ENCODE measurements around the gene CBLC.
"Not testable (repeated sequence)": the region's sequence is repeated elsewhere in the genome, so short reads cannot be mapped to it uniquely, and the experiment has no call there.

Gene CBLC

DNA sequence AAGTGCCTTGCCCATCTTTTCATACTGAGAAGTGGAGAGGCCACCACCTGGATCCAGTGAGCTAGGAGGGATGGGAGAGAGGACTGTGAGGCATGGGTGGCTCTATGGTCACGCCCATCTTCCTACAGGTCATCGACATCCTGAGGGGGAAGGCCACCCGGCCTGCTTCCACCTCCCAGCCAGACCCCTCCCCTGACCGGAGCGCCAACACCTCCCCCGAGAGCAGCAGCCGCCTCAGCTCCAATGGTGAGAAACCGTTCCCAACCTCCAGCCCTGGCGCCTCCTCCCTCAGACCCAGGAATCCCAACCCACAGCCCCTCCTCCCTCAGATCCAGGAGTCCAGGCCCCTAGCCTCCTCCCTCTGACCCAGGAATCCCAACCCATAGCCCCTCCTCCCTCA is 19.1 kb upstream of the CBLC start:
- DNase-seq: no peak
- intact Hi-C loops (cut with DNase I): no loop called here

DNA sequence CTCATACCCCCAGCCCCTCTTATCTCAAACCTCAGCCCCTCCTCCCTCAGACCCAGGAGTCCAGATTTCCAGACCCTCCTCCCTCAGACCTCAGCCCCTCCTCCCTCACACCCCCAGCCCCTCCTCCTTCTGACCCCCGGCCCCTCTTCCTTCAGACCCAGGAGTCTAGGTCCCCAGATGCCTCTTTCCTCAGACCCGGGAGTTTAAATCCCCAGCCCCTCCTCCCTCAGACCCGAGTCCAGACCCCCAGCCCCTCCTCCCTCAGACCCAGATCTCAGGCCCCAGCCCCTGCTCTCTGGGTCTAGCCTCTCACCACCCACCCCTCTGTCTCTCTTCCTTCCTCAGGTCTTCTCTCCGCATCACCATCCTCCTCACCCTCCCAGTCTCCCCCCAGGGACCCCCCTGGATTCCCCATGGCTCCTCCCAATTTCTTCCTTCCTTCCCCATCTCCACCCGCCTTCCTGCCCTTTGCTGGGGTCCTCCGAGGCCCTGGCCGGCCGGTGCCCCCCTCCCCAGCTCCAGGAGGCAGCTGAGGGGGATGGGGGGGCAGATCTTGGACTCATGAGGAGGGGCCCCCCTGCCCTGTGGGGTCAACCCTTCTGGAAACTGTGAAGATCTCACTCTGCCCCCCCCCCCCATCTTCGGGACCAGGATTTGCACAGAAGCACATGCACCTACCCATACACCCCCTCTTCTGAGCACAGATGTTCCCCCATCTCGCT is 18.4 kb upstream of the CBLC start:
- intact Hi-C loops (cut with DNase I): no loop called here

DNA sequence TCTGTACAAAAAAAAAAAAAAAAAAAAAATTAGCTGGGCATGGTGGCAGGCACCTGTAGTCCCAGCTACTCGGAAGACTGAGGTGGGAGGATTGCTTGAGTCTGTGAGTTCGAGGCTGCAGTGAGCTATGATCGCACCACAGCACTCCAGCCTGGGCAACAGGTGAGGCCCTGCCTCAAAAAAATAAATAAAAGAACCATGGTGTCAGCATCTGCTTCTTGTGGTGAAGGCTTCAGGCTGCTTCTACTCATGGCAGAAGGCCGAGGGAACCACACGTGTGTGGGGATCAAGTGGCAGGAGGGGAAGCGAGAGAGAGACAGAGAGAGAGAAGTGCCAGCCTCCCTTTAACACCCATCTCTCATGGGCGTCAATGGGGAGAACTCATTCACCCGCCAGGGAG is 15.7 kb upstream of the CBLC start:
- intact Hi-C loops (cut with DNase I): no loop called here

More for the DNA sequence above, 18.4 kb upstream of the CBLC start:
- DNase-seq: no peak

DNA sequence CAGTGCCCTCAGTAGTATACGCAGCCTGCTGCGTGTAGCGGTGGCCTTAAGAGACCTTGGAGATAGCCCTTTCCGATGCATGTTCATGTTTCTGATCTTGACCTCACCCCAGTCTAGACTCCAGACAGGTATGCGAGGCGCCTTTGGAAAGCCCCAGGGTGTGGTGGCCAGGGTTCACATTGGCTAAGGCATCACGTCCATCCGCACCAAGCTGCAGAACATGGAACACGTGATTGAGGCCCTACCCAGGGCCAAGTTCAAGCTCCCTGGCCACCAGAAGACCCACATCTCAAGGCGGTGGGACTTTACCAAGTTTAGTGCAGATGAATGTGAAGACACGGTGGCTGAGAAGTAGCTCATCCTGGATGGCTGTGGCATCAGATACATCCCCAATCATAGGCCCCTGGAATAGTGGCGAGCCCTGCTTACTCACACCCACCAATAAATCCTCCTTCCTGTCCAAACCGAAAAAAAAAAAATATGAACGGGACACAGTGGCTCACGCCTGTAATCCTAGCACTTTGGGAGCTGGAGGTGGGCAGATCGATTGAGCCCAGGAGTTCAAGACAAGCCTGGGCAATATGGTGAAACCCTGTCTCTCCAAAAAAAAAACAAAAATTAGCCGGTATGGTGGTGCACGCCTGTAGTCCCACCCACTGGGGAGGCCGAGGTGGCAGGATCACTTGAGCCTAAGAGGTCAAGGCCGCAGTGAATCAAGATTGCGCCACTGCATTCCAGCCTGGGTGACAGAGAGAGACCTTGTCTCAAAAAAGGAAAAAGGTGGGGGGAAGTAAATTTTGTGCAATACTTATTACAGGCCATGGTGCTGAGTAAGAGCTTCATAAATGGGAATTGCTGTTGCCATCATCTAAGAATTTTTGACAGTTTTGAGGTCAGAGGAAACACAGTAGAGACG is 12.4 kb upstream of the CBLC start:
- intact Hi-C loops (cut with DNase I): no loop called here
- DNase-seq: no peak

More for the DNA sequence above, 15.7 kb upstream of the CBLC start:
- no peak for DNase-seq

DNA sequence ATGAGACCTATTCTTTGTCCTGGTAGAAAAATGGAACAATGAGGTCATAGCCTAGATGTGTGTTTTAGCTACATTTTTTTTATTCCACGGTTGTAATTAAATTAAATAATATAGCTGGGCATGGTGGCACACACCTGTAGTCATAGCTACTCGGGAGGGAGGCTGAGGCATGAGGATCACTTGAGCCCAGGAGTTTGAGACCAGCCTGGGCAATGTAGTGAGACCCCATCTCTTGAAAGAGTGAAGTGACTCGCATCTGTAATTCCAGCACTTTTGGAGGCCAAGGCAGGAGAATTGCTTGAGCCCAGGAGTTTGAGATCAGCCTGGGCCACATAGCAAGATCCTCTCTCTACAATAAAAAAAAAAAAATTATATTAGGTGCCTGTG is 11.7 kb upstream of the CBLC start:
- intact Hi-C loops (cut with DNase I): no loop called here
- DNase-seq: no peak

DNA sequence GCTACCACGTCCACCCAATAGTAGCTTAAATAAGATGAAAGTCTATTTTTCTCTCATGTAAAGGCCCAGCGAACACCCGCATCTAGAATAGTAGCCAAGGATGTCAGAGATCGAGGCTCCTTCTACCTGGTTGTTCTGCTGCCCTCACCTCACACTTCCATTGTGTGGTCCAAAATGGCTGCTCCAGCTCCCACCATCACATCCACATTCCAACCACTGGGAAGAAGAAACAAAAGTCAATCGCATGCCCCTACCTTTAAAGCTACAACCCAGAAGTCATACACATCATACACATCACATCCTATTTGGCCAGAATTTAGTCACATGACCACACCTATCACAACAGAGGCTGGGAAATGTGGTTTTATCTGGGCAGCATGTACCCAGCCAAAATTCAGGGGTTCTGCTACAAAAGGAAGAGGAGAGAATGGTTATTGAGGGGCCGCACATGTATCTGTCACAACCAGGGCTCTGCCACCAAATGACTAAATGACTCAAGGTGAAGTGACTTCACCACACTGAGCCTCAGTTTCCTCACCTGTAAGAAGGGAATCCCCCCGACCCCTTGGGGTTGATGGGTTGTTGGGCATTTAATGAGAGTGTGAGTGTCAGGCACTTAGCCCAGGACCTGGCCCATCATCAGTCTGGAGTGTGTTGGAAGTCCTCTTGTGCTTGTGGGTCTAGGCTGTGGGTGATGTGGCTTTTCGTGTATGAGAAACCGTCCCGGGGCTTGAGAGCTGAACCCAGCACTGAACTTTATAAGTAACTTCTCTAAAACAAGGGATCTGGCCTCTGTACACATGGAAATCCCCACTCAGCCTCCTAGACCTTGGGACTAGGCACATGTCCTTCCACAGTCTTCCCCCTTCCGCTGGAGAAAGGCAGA is 10.2 kb upstream of the CBLC start:
- DNase-seq: no peak
- intact Hi-C loops (cut with DNase I): no loop called here

DNA sequence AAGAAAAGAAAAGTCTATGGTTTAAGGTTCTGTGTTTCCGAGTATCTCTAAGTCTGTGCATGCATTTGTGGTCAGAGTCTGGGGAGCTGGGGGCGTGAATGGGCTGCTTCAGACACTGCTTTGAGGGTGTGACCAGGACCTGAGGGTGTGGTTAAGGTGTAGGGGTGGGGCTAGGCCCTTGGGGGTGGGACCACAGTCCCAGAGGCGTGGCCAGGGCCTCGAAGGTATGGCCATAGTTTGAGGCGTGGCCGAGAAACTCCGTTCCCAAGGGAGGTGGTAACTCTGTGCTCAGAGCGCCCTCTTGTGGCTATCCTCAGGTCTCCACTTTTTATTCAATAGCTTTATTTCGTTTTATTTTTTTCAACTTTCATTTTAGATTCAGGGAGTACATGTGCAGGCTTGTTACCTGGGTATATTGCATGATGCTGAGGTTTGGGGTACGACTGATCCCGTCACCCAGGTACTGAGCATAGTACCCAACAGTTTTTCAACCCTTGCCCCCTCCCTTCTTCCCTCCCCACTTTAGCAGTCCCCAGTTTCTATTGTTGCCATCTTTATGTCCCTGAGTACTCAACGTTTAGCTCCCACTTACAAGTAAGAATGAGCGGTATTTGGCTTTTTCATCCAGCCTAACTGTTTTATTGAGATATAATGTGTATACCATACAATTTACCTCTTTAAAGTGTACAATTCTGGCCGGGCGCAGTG is 7.0 kb upstream of the CBLC start:
- peak; percentile 64 to 90 (median 79) for DNase-seq
- intact Hi-C loops (cut with DNase I): loop anchor here (2.0 kb wide), 1 partner anchor 46 kb away; no protein-coding TSS in a partner anchor

DNA sequence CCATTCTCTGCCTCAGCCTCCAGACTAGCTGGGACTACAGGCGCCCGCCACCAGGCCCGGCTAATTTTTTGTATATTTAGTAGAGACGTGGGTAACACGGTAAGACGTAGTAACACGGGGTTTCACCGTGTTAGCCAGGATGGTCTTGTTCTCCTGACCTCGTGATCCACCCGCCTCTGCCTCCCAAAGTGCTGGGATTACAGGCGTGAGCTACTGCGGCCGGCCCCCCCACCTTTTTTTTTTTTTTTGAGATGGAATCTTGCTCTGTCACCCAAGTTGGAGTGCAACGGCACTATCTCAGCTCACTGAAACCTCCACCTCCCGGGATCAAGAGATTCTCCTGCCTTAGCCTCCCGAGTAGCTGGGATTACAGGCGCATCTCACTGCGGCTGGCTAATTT is 5.5 kb upstream of the CBLC start:
- intact Hi-C loops (cut with DNase I); DNase-seq: not testable (repeated sequence)

DNA sequence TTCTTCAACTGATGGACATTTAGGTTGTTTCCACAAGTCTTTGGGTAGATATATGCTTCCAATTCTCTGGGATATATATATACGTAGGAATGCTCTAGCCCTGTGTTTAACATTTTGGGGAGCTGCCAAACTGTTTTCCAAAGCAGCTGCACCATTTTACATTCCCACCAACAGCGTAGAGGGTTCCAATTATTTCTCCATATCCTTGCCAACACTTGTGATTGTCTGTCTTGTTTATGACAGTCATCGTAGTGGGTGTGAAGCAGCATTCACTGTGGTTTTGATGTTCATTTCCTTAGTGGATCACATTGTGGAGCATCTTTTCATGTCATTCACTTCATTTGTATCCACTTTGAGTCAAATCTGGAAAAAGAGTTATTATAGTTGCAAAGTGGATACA is 4.7 kb upstream of the CBLC start:
- intact Hi-C loops (cut with DNase I): no loop called here
- DNase-seq: no peak

DNA sequence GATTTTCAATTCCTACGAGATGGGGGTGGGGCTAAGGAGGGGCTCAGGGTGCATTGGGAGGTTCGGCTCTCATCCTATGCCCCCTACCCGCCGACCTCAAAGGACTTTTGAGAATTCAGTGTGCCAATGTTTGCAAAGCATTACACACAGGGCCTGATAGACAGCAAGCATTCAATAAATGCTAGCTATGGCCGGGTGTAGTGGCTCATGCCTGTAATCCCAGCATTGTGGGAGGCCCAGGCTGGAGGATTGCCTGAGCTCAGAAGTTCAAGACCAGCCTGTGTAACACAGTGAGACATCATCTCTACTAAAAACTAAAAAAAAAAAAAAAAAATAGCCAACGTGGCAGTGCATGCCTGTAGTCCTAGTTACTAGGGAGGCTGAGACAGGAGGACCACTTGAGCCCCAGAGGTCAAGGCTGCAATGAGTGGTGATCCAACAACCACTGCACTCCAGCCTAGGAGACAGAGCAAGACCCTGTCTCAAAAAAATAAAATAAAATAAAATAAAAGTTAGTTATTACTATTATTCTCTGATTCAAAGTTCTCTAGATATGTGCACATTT is 1.9 kb upstream of the CBLC start:
- intact Hi-C loops (cut with DNase I): no loop called here
- DNase-seq: no peak

DNA sequence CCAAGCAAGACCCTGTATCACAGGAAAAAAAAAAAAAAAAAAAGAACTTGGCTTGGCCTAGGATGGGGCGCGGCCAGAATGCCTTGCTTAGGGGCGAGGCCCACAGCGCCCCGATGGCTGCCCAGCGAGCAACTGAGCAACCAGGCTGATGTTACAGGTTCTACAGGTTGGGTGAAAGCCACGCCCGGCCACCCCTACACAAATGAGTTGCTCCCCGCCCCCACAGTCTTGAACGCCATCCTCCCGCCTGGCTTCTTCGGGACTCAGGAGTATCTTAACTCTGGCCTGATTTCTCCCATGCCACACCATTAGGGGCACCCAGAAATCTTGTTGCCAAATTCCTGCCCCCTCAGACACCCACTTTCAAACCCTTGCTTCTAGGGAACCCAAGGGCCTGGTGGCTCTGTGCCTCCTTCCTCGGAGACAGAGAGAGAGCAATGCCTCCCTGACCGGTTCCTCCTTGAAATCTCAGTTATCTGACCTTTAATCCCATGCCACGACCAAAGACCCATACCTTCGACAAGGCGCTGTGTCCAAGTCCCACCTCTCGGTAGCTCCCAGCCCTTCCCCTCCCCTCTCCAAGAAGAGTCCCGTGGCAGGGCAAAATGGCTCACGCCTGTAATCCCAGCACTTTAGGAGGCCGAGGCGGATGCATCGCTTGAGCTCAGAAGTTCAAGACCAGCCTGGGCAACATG is 1.1 kb upstream of the CBLC start:
- intact Hi-C loops (cut with DNase I): no loop called here
- DNase-seq: no peak

DNA sequence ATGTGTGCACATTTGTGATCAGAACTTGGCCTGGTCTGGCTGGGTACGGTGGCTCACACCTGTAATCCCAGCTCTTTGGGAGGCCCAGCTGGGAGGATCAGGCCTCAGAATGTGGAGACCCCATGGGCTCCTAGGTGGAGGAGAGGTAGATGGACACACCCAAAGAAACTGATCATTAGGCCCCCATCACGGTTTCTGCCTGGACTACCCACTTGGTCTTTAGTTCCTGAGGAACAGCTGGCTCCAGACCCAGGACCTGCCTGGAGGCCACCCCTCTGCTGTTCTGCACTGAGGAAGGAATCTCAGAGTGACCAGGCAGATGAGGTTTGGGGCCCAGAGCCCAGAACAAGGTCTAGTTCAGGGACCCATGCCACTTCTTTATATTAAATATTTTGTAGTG is 1.5 kb downstream of the CBLC start:
- intact Hi-C loops (cut with DNase I): no loop called here
- DNase-seq: no peak

DNA sequence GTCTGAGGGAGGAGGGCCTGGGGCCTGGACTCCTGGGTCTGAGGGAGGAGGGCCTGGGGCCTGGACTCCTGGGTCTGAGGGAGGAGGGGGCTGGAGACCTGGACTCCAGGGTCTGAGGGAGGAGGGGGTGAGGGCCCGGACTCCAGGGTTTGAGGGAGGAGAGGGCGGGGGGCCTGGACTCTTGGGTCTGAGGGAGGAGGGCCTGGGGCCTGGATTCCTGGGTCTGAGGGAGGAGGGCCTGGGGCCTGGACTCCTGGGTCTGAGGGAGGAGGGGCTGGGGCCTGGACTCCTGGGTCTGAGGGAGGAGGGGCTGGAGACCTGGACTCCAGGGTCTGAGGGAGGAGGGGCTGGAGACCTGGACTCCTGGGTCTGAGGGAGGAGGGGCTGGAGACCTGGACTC is 4.0 kb downstream of the CBLC start:
- intact Hi-C loops (cut with DNase I); DNase-seq: not testable (repeated sequence)

DNA sequence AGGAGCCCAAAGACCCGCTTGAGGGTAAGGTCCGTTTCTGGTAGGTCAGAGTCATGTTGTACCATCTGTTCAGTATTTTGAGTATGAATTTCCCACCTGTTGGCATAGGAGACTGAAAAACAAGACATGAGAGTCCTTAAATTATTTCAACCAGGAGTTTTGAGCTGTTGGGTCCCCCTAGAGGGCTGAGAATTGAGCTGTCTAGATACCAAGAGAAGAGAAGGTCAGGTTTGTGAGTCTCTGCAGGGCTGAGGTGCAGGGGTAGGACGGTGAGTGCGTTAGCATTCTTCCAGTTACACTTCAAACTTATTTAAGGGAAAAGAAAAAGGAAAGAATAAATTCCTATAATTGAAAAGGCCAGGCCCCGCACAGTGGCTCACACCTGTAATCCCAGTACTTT is 5.0 kb downstream of the CBLC start:
- intact Hi-C loops (cut with DNase I): no loop called here
- no peak for DNase-seq

DNA sequence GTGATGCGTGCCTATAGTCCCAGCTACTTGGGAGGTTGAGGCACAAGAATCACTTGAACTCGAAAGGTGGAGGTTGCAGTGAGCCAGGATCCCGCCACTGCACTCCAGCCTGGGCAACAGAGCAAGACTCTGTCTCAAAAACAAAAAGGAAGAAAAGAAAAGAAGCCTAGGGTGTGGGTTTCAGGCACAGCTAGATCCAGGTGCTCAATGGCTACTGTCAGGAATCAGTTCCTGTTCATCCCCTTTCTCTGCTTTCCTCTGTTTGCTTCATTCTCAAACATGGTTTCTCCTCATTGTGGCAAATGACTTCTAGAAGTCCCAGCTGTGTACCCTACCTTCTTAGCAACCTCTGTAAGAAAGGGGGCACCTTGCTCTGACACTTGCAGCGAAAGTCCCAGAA is 5.9 kb downstream of the CBLC start:
- intact Hi-C loops (cut with DNase I): no loop called here
- no peak for DNase-seq

DNA sequence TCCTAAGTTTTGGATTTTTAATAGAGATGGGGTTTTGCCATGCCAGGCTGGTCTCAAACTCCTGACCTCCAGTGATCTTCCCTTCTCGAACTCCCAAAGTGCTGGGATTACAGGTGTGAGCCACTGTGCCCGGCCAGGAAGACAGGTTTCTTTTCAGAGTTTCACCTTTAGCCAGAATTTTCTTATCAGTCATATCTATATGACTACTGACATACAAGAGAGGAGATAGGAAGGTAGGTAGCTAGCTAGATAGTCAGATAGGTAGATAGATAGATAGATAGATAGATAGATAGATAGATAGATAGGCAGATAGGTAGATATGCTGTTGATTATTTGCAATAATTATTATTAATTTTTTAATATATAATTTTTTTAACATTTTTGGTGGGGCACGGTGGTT is 7.6 kb downstream of the CBLC start:
- no peak for DNase-seq
- intact Hi-C loops (cut with DNase I): no loop called here

DNA sequence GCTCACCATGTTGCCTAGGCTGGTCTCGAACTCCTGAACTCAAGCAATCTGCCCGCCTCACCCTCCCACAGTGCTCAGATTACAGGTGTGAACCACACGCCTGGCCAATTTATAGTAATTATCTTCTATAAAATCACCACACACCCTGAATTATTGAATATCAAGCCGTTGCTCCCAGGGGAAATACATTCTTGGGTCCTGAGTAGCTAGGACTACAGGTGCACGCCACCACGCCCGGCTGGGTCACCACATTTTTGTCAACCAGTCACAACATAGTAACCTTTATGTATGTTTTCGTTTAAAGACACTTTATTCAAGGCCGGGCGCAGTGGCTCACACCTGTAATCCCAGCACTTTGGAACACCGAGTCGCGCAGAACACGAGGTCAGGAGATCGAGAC is 8.3 kb downstream of the CBLC start:
- intact Hi-C loops (cut with DNase I): no loop called here
- DNase-seq: no peak

DNA sequence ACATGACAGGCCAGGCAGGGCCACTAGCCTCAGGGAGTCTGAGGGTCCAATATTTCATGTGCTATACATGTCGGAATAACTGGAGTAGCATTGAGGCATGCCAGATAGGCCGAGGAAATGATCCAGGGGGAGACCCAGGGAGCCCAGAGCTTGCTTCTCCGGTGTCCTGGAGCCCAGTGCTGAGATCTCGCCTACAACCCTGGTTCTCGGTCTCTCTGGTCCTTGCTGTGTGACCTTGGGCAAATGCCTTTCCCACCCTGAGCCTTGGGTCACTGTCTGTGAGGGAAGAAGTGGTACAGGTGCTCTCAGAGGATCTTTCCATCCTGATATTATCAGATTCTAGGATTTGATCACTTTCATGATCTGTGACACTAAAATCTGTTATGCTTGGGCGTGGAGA is 11.3 kb downstream of the CBLC start:
- DNase-seq: no peak
- intact Hi-C loops (cut with DNase I): no loop called here
